TTC549 (cell line): Measurements from ENCODE around the gene MAP4K2.
"Not testable (repeated sequence)": the region's sequence is repeated elsewhere in the genome, so short reads cannot be mapped to it uniquely, and the experiment has no call there.

Source experiments
- FAIRE-seq: peaks from 2 replicates; lab custom pipeline; 2012; peaks lifted over from hg19 to GRCh38; lab: Jason Lieb, UNC

The MAP4K2 gene

DNA sequence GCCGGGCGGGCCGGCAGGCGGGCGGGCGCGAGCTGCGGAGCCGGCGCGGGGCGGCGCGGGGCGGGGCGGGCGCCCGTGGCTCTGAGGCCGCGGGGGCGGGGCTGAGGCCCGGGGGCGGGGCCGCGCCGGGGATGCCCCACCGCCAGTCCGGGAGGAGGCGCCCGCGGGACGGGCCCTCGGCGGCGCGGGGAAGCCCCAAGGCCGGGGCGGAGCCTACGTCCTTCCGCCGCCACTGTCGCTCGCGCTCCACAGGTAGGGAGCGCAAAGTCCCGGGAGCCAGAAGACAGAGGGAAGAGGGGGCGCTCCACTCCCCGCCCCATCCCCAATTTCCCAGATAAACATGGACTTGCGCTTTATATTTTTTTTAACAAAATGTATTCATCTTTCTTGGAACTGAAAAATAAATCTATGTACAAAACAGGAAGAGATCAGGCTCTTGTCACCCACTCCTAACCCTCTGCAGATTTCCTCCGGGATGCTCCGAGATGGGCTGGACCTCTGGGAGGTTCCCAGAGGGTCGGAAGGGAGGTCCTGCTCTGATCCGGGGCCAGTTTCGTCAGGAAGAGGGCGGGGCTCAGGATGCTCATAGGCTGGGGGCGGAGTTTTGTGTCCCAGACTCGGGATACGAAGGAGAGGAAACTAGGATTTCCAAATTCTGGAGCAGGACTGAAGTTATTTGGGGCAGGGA lies at the start of gene MAP4K2:
Gene MAP4K2 (minus strand): TSS at position 57 of the 688 bp plus-strand sequence. CDS start 65 bp downstream, outside the sequence.
- peak; percentile 9 for FAIRE-seq

DNA sequence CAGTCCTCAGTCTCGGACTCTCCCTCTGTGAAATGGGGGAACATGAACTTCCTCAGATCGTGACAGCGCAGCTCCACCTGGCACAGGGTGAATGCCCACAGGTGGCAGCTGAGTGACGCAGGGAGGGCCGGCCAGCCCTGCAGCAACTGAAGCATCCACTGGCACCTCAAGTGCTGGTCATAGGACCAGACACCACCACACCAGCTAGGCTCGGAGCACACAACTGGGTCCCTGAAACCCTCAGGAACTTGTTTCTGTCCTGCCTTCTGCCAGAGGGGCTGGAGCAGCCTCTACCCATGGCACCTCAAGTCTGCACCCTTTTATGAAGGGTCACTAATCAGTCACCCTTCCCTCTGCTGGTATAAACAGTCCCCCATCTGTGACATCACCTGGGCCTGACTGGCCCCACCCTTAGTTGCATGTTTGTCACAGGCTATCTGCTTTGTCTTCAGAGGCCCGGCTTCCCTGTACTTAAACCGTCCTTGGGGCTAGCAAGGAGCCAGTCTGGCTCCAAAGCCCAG lies 48.9 kb upstream of the MAP4K2 start:
- no peak for FAIRE-seq

DNA sequence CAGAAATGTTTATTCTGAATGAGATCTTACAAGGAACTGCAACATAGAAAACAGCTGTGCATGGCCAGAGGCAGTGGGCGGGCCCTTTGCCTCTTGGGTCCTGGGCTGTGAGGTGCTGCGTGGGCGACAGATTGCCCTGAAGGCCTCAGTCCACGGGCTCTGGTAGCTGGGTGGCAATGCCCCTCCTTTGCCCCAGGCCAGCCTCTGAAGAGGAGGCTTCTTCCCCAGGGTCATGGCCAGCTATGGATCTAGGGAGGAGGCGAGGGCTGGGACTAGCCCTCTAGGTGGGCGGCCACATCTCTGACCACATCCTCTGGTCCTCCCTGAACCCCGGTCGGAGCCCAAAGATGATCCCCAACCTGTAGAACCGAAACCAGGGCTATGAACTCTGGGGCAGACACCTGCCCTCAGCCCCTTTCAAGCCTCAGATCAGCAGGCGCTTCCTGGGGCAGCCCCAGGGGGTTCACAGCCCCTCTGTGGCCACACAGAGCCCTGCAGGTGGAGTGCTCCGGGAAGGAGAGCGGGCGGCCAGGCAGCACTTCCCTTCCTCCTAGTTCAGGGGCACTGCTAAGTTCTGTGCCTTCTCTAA lies 48.1 kb upstream of the MAP4K2 start:
- FAIRE-seq = no peak

DNA sequence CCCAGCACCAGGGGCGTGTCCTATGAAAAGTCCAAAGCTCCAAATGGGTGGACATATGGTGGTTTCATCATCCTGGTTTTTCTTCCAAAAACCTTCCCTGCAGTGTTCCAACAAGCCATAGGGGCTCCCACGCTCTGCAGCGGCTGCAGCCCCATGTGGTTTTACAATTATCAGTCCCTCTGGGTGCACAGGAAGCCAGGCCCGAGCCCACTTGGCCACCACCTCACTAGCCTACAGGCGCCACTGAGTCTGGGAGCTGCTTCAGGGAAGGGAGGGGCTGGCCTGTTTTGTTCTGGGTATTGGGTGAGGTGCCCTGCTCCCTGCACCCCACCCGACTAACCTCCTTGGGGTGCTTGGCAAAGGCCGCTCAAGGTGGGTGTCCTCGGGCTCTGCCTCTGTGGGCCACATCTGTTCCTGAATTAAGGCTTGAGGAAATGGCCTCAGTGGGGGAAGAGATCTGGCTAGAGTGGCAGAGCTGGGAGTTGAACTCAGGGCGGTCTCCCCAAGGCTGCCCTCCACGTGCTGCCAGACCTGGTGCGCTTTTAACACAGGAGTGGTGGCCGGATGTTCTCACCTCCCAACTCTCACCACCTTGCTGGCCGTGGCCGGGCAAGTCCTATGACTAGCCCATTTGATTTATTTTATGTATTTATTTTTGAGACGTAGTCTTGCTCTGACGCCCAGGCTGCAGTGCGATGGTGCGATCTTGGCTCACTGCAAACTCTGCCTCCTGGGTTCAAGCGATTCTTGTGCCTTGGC lies 46.8 kb upstream of the MAP4K2 start:
- no peak for FAIRE-seq

DNA sequence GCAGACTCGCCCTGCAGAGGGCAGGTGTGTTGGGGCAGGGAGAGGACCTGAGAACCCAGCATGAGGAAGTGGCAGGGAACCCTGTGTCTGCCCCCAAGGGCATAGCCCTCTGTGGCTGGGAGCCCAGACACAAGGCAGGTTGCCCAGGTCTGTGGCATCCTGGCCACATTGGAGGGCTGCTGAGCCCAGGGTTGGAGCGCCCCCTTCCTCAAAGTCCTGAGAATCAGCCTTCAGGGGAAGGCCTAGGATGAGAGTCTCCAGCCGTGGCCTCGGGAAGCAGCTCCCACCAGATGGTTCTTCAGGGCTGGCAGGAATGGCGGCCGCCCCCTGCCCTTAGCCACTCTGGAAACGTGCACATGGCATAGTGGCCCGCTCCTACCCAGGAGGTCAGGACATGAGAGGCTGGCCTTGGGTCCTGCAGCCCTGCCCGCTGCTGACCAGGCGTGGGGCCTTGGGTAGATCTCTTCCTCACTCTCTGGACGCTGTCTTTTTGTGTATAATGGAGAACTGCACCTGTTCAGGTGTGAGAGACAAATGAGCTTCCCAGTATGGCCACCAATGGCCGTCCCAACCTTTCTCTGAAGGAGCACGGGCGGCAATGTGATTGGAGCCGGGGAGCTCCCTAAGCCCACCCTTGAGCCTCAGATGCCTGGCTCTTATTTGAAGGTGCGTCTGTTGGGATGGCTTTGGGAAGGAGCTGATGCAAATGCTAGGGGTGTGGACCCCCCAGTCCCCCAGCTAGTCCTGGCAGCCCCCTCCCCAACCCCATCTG lies 46.0 kb upstream of the MAP4K2 start:
- FAIRE-seq = no peak

DNA sequence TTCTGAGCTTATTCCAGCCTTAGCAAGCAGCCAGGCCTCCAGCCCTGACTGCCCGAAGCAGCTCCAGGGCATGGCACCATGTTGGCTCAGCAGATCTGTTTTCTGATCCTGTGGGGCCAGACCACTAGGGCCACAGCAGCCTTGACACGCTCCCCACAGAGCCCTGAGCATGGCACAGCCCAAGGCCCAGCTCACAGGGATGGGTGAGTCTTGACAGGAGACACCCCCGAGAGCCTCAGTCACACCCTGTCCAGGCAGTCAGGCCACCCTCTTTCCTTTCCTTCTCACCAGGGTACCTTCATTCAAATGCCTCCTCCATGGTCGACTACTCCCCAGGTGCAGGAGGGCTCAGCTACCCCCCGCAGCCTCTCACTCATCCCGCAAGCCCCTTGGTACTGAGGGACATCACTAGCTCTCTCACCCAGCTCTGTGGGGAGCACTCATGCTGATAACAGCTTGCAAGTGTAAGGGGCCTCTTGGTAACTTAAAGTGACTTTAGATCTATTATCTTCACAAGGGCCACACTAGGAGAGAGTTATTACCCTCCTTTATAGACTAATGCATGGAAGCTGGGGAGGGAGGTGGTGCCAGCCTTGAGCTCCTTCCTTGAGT lies 45.3 kb upstream of the MAP4K2 start:
- FAIRE-seq = no peak

DNA sequence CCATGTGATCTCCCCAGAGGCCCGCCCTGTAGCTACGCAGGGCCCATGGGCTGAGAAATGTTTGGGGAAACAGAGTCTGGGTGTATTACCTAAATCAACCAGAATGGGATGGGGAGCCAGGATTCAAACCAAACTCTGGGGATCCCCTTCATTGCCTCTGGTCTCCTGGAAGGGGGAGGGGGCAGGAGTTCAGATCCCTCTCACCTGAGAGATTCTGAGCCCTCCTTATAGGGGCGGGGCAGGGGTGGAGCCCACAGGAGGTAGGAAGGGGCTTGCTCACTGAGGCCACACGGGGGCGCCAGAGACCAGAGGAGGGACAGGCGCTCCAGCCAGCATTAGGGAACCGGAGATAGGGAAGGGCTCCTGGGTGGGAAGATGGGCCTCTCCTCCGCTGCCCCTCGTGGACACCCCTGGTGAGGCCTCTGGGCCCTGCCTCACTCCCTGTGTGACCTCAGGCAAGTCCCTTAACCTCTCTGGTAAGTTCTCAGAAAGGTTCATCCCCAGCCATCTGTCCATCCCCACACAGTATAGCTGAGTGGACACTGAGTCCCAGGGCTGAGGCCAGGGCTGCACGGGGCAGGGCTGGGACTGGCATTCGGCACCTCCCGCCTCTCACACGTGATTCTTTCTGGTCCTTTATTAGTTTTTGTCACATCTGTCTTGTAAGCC lies 44.1 kb upstream of the MAP4K2 start:
- FAIRE-seq = no peak

DNA sequence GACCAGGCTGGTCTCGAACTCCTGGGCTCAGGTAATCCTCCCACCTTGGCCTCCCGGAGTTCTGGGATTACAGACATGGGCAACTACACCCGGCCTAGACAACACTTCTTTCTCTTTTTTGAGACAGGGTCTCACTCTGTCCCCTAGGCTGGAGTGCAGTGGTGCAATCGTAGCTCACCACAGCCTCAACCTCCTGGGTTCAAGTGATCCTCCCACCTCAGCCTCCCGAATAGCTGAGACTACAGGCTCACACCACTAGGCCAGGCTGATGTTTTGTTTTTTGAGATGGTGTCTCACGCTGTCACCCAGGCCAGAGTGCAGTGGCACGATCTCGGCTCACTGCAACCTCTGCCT lies 42.7 kb upstream of the MAP4K2 start:
- not testable (repeated sequence) for FAIRE-seq

DNA sequence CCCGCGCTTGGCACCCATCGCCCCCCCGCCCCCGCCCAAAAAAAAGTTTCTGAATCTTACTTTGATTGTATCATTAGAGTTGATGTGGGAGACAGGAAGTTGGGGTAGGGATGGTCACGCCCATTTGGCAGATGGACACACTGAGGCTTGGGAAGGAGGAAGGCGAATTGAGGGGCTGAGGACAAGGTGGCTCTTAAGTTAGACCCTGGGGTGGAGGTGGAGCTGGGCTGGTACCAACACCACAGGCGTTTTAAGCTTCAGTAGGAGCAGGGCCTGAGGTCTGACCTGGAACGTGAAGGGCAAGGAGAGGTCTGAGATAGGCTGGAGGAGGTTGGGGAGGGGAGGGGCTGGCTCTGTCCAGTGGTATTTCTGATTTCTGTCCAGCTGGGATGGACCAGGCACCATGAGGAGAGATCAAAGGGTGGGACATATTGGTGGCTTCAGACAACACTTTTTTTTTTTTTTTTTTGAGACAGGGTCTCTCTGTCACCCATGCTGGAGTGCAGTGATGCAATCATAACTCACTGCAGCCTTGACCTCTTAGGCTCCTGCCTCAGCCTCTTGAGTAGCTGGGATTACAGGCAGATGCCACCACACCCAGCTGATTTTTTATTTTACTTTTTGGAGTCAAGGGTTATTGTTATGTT lies 42.2 kb upstream of the MAP4K2 start:
- no peak for FAIRE-seq

DNA sequence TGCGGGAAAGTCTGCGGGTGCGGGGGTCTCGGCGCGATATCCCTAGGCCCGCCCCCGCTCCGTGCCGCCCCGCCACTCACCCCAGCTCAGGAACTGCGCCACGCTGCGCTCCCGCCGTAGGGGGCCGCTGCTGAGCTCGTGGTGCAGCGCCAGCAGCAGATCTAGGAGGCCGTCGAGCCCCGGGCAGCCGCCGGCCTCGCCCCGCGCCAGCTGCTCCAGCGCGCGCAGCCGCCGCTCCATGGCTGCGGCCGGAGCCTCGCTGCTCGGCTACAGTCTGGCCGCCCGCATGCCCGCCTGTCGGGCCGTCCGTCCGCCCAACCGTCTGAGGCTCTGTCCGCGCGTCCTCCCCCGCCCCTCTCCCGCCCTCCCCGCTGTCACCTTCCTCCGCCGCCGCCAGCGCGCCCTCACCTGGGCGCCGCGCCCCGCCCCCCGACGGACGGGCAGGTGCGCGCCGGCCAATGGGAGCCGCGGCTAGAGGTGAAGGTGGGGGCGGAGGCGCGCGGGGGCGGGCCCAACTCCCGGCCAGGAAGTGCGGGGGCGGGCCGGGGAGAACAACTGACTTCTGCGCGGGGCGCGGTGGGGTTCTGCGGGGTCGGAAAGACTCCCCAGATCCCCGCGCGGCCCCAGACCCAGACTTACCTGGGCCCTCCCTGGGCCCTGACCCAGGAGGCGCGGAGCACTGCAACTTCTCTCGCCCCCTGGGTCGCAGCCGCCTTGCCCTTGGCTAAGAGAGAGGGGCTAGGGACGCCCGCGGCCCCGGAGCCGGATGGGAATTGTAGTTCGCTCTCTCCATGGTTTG lies 41.5 kb upstream of the MAP4K2 start, which contains the start of gene CDC42BPG:
Gene CDC42BPG (minus strand): TSS at position 324 of the 799 bp plus-strand sequence. CDS start 84 bp downstream, at position 240.
- no peak for FAIRE-seq

DNA sequence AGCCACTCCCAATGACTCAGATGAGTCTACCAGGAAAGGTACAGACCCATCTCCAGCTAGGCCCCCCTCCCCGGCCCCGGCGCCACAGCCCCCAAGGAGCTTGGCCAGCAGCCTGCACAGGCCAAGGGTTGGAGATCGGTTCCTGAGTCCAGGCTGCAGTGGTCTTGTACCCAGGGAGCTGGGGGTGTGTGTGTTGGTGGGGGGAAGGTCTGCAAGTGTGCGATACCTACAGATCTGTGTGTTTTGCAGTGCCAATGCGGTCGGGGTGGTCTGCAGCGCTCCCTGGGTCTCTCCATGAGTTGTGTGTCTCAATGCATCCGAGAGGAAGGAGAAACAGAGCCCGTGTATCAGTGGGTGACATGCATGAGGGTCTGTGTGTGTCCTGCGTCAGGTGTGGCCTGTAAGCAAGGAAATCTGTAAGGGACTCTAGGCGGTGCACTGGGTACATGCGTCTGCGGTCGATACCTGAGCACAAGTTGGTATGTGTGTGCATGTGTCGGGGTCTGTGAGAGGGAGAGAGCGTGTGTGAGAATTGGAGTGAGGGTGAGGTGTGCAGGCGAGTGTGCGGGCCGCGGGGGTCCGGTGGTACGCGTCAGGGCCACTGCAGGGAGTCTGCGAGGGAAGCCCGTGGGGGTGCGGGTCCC lies 40.8 kb upstream of the MAP4K2 start:
- FAIRE-seq = no peak

DNA sequence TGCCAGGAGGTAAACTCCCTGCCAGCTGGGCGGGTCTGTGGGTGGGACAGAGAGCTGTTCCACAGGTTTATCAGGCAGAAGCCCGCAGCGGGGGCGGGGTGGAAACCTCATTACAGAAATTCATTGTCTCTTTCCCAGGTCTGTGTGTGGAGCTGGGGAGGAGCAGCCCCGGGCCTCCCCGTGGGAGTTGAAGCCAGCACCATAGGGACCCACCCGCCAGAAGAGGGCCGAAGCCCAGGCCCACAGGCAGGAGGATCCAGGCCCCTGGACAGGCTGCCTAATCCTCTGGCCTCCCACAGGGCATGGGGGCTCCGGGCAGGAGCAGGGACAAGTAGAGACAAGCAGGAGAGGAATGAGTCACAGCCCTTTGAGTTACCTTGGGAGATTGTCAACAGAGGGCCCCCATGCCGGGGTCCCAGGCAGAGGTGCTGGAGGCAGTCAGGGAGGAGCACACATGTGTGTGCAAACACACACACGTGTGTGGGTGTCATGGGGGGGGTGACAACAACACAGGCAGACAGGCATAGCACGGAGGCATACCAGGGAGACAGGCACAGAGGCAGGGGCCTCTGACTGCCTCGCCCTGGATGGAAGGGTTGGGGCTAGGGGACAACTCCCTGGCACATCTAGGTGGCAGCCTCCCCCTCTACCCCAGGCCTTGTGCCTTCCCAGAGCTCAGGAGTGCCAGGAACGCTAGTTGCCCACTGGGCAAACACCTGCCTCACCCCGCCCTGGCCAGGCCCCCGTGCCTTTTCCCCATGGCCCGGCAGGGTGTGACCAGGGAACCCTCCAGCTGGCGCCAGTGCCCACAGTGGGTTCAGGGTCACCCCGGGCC lies 40.1 kb upstream of the MAP4K2 start:
- no peak for FAIRE-seq

DNA sequence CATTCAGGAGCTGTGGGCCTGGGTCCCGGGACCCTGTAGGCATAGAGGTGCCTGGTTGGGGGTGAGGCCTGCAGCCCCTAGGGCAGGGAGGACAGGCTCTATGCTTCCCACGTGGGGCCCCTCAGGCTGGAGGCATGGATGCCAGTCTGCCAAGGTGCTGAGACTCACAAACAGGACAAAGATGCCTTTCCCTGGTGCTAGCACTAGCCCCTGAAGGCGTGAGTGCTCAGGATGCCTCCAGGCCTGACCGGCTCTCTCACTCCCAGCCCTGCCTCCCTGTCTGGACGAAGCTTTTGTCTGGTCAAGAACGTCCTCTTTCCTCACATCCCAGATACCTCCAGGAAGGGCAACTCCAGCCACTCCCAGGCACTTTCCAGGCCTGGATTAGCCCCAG lies 39.3 kb upstream of the MAP4K2 start:
- no peak for FAIRE-seq

DNA sequence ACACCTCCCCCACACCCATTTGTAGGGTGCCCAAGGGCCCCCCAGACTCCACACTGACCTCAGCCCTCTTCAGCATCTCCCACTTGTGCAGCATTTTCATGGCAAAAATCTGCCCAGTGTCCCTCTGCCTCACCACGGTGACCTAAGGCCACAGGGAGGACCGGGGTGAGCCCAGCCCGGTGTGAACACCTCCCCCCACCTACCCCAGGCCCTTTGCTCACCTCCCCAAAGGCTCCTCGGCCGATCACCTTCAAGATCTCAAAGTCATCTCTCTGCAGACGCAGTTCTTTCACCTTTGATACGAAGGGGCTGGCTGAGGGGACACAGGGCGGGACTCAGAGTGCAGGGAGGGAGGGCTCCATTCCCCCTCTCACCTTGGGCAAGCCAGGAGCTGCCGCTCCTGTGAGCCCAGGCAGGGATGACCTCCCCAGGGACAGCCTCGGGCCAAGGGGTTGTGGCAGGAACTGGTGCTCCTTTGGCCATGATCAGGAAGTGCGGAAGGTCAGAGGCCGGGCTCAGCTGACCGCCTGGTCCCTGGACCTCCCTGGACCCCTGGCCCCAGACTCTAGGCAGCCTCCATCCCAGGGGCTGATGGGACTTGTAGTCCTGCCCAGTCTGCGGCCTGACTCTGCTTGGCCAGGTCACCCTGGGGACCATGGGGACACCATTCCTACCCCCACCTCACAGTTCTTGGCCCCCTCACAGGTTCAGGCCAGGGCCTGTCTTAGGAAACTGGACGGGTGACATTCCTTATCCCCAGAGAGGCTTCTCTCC lies 38.8 kb upstream of the MAP4K2 start:
- FAIRE-seq = no peak

DNA sequence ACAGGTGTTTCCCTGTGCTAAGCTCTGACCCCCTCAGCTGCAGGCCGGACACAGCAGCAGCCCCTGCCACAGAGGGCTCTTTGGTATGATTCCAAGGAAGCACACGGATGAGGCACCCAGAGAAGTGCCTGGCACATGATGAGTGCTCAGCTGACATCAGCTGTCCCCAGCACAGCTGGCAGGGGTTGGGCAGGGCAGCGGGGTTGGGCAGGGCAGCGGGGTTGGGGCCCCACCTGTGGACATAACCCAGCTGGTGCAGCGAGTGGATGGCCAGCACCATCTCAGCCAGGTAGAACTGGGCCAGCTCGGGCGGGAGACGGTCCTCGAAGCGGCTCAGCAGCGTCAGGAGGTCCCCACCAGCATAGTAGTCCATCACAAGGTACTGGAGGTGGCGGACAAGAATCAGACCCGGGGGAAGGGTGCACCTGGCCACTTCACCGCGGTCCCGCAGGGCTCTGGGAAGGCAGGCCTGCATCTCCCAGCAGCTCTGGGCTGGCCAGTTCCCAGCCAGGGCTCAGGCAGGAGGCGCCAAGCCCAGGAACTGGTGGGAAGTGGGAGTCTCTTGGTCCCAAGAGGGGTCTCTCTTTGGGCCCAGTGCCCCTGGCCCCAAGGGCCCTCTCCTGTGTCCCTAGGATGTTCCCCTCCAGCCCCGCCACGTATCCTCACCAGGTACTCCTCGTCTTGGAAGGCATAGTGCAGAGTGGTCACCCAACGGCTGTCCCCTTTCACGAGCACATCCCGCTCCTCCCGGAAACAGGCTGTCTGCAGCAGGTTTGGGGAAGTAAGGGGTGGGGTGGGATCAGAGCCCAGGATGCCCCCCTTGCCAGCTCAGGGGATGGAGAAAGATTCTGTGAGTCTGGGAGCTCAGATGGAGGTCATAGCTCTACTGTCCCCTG lies 37.1 kb upstream of the MAP4K2 start:
- FAIRE-seq = no peak

DNA sequence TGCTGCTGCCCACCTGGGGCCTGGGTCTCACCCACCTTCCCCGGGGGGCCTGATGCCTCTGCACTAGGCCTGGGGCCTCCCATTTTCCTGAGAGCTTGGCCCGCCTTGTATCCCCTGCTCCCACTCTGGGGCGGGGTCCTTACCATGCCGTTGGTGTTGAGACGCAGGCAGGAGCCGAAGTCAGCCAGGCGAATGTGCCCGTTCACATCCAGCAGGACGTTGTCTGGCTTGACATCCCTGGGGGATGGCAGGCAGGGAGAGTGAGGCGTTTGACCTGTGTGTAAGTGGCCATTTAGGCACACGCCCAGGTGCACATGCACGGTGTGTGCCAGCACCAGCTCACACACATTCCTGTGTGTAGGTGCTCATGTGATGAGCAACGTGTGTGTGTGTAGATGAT lies 36.3 kb upstream of the MAP4K2 start:
- FAIRE-seq = no peak
